Islet precursor cell (in vitro differentiated cells): ENCODE data around the gene APOL1.

Source experiments
- DNase-seq: peaks from one replicate; pipeline ENCODE4 v3.0.0-alpha.2; 2018

The APOL1 gene

GRCh38 chr22:36294293-36294620 lies 41.3 kb downstream of the APOL1 start:
- DNase-seq, result no peak

GRCh38 chr22:36294801-36295200 lies 41.9 kb downstream of the APOL1 start:
- no peak for DNase-seq

GRCh38 chr22:36295247-36295646 lies 42.3 kb downstream of the APOL1 start:
- DNase-seq, result no peak

- DNase-seq, result no peak
Observed at GRCh38 chr22:36296690-36297089, 43.8 kb downstream of the APOL1 start.

GRCh38 chr22:36297568-36297967 lies 44.6 kb downstream of the APOL1 start:
- no peak for DNase-seq

- no peak for DNase-seq
Observed at GRCh38 chr22:36298118-36298517, 45.2 kb downstream of the APOL1 start.

- DNase-seq, result no peak
Observed at GRCh38 chr22:36298601-36299000, 45.7 kb downstream of the APOL1 start.

- DNase-seq, result no peak
Observed at GRCh38 chr22:36299295-36299694, 46.4 kb downstream of the APOL1 start.

GRCh38 chr22:36299911-36300310 lies 47.0 kb downstream of the APOL1 start:
- DNase-seq, result no peak

GRCh38 chr22:36300396-36301212 lies 47.7 kb downstream of the APOL1 start:
- DNase-seq, result no peak

GRCh38 chr22:36301384-36301828 lies 48.5 kb downstream of the APOL1 start:
- peak; percentile 91 for DNase-seq

GRCh38 chr22:36301851-36302250 lies 48.9 kb downstream of the APOL1 start:
- DNase-seq, result no peak

GRCh38 chr22:36302439-36303114 lies 49.6 kb downstream of the APOL1 start:
- no peak for DNase-seq

GRCh38 chr22:36303115-36303467 lies 50.2 kb downstream of the APOL1 start:
- no peak for DNase-seq

- DNase-seq, result no peak
Observed at GRCh38 chr22:36303874-36304273, 50.9 kb downstream of the APOL1 start.

GRCh38 chr22:36304429-36304828 lies 51.5 kb downstream of the APOL1 start:
- DNase-seq, result no peak

GRCh38 chr22:36305813-36306212 lies 52.9 kb downstream of the APOL1 start:
- no peak for DNase-seq

- no peak for DNase-seq
Observed at GRCh38 chr22:36306227-36306626, 53.3 kb downstream of the APOL1 start.

- DNase-seq, result no peak
Observed at GRCh38 chr22:36308880-36309279, 55.9 kb downstream of the APOL1 start.

GRCh38 chr22:36311386-36312085 lies 58.6 kb downstream of the APOL1 start:
- DNase-seq, result no peak

- no peak for DNase-seq
Observed at GRCh38 chr22:36315325-36315724, 62.4 kb downstream of the APOL1 start.

GRCh38 chr22:36316419-36316818 lies 63.5 kb downstream of the APOL1 start:
- DNase-seq, result no peak
